Endothelial cell of umbilical vein (primary cell): ENCODE measurements around the gene ZNF664.

Experiments
- EZH2 ChIP-seq: IDR thresholded peaks from 2 replicates; pipeline ENCODE4 v1.6.1; 2012; ENCODE audit warnings: borderline replicate concordance, low read depth, mild to moderate bottlenecking, moderate library complexity, low read length, inconsistent platforms; ENCODE audit not compliant: severe bottlenecking
- POLR2A ChIP-seq: IDR thresholded peaks from 2 replicates; pipeline ENCODE4 v1.6.1; 2012; ENCODE audit warnings: low read depth, mild to moderate bottlenecking, control low read depth, low read length
- POLR2AphosphoS5 ChIP-seq: IDR thresholded peaks from 2 replicates; pipeline ENCODE4 v1.6.1; 2012; ENCODE audit warnings: low read depth, mild to moderate bottlenecking, control low read depth, low read length, moderate library complexity; ENCODE audit not compliant: insufficient read depth
- TF ChIP-seq, protein P1 (sequence below), 2 donors: IDR thresholded peaks; 1 replicate in 1 of 2; 2 replicates in 1 of 2; pipeline ENCODE4 v1.5.1; 2011; ENCODE audit warnings: low read length in 2 of 2, mild to moderate bottlenecking in 2 of 2, moderate library complexity in 2 of 2, control low read depth in 1 of 2, inconsistent platforms in 1 of 2, low read depth in 1 of 2; ENCODE audit not compliant: insufficient read depth in 1 of 2; ENCODE audit errors: extremely low read depth in 1 of 2

DNA sequence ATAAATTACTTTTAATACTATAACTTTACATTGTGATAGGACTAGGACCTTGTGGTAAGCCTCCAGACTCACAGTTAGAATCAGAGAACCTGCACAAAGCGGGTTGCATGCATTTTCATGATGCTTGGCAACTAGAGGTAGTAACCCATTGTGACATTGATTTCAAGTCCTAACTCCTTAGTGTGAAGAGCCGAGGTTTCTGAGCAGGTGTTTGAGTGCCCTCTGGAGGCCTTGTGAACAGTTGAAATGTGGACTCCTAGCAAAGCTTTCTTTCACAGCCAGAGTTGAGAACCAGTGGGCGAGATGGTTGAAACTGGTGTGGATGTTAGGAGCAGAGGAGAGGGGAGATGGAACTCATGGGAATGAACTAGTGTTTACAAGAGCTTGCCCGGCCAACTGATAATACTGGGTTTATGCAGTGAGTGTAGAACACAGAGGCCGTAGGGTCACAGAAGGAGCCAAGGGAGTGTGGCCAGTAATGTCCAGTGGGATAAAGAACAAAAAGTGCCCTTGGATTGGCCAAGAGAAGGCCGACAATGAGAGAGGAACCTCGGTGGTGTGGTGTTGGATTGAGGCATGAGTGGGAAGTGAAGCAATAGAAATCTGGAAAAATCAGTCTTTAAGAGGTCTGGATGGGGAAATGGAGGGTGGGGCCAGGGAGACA, 10.9 kb downstream of the ZNF664 start:
- TF ChIP-seq POLR2A (no peak), POLR2AphosphoS5 (no peak), EZH2 (no peak)
- TF ChIP-seq, protein P1, sequence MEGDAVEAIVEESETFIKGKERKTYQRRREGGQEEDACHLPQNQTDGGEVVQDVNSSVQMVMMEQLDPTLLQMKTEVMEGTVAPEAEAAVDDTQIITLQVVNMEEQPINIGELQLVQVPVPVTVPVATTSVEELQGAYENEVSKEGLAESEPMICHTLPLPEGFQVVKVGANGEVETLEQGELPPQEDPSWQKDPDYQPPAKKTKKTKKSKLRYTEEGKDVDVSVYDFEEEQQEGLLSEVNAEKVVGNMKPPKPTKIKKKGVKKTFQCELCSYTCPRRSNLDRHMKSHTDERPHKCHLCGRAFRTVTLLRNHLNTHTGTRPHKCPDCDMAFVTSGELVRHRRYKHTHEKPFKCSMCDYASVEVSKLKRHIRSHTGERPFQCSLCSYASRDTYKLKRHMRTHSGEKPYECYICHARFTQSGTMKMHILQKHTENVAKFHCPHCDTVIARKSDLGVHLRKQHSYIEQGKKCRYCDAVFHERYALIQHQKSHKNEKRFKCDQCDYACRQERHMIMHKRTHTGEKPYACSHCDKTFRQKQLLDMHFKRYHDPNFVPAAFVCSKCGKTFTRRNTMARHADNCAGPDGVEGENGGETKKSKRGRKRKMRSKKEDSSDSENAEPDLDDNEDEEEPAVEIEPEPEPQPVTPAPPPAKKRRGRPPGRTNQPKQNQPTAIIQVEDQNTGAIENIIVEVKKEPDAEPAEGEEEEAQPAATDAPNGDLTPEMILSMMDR (IDR thresholded peaks at IDR 0.05; ENCODE audit: extremely low read depth in 1 of 2, insufficient read depth in 1 of 2, low read depth in 1 of 2, low read length in 2 of 2), result peak; percentile 56 to 62
